Activated effector memory CD4-positive, alpha-beta T cell treated with Interleukin-2 at 50 U/mL for 16 hours (primary cell): ENCODE data around the gene PFKP.

Experiments used
- DNase-seq: peaks from one replicate; pipeline ENCODE4 v3.0.0-alpha.2; 2020

PFKP gene

GRCh38 chr10:3072641-3073360 lies 5.5 kb downstream of the PFKP start:
- DNase-seq = no peak

- DNase-seq = no peak
Observed at GRCh38 chr10:3074145-3074665, 6.9 kb downstream of the PFKP start.

GRCh38 chr10:3074985-3075600 lies 7.7 kb downstream of the PFKP start:
- no peak for DNase-seq

GRCh38 chr10:3076138-3076537 lies 8.8 kb downstream of the PFKP start:
- DNase-seq = no peak

- no peak for DNase-seq
Observed at GRCh38 chr10:3077509-3077908, 10.2 kb downstream of the PFKP start.

- DNase-seq = no peak
Observed at GRCh38 chr10:3077940-3078630, 10.7 kb downstream of the PFKP start.

GRCh38 chr10:3081383-3081981 lies 14.1 kb downstream of the PFKP start:
- DNase-seq = no peak

- DNase-seq = no peak
Observed at GRCh38 chr10:3082290-3082689, 14.9 kb downstream of the PFKP start.

GRCh38 chr10:3085785-3086567 lies 18.6 kb downstream of the PFKP start:
- DNase-seq = no peak

- DNase-seq = no peak
Observed at GRCh38 chr10:3090388-3090787, 23.0 kb downstream of the PFKP start.

GRCh38 chr10:3090914-3091787 lies 23.8 kb downstream of the PFKP start:
- no peak for DNase-seq

- no peak for DNase-seq
Observed at GRCh38 chr10:3091921-3092320, 24.6 kb downstream of the PFKP start.

GRCh38 chr10:3093996-3094395 lies 26.6 kb downstream of the PFKP start:
- no peak for DNase-seq

GRCh38 chr10:3094609-3095036 lies 27.3 kb downstream of the PFKP start:
- DNase-seq = no peak

GRCh38 chr10:3095373-3096139 lies 28.2 kb downstream of the PFKP start:
- peak; percentile 17 for DNase-seq

GRCh38 chr10:3096149-3096548 lies 28.8 kb downstream of the PFKP start:
- DNase-seq = no peak

- DNase-seq = no peak
Observed at GRCh38 chr10:3097160-3097559, 29.8 kb downstream of the PFKP start.

- no peak for DNase-seq
Observed at GRCh38 chr10:3098689-3099088, 31.3 kb downstream of the PFKP start.

- no peak for DNase-seq
Observed at GRCh38 chr10:3099291-3100092, 32.1 kb downstream of the PFKP start.
